Measurements from ENCODE around the gene HSDL2. TPM values are rescaled to one million over a fixed set of nuclear protein-coding genes. Genes with fewer than 3 reads are reported as not detected.
"Not testable (repeated sequence)": the region's sequence is repeated elsewhere in the genome, so short reads cannot be mapped to it uniquely, and the experiment has no call there.

Gene HSDL2
- total RNA-seq, 2 experiments from 2014 or later: 24.7 to 30.9 TPM

GRCh38 chr9:112500842-112501241 lies 120.9 kb downstream of the HSDL2 start:
- DNase-seq: no peak
- ChIA-PET POLR2A (no interaction called here), CTCF (no interaction called here)
- no peak for ATAC-seq
- Mint-ChIP-seq H3K4me1 (peaks cover 5% of the 10 kb centered on the region), H3K27ac (no peak overlapping the region), H3K9me3 (ENCODE audit: low read depth) (no peaks in the 10 kb centered on the region), H3K27me3 (no peaks in the 10 kb centered on the region), H3K36me3 (ENCODE audit: low read depth) (no peaks in the 10 kb centered on the region), H3K4me3 (no peak overlapping the region)
- intact Hi-C loops (cut with DNase I, micrococcal nuclease): no loop called here

- CTCF ChIA-PET: no interaction called here
- no peaks in the 10 kb centered on the region for H3K9me3 Mint-ChIP-seq (ENCODE audit: low read depth)
- H3K27ac Mint-ChIP-seq: no peak overlapping the region
These were observed 121.4 kb downstream of the HSDL2 start for GRCh38 chr9:112501287-112501686.

GRCh38 chr9:112502175-112502946 lies 122.5 kb downstream of the HSDL2 start:
- Mint-ChIP-seq H3K9me3 (ENCODE audit: low read depth) (no peaks in the 10 kb centered on the region), H3K27me3 (no peaks in the 10 kb centered on the region), H3K4me3 (no peak overlapping the region), H3K4me1 (no peaks in the 10 kb centered on the region), H3K36me3 (ENCODE audit: low read depth) (no peaks in the 10 kb centered on the region), H3K27ac (no peak overlapping the region)
- ChIA-PET POLR2A (interaction anchor here (0.7 kb wide), 1 partner anchor 243 kb away, joined by 3 read pairs; no protein-coding TSS in a partner anchor), CTCF (no interaction called here)
- intact Hi-C loops (cut with DNase I, micrococcal nuclease): no loop called here
- DNase-seq: no peak
- ATAC-seq: no peak

More at GRCh38 chr9:112501287-112501686, 121.4 kb downstream of the HSDL2 start:
- ATAC-seq (no peak), DNase-seq (no peak)
- H3K27me3 Mint-ChIP-seq: no peaks in the 10 kb centered on the region
- peaks cover 5% of the 10 kb centered on the region for H3K4me1 Mint-ChIP-seq
- H3K36me3 Mint-ChIP-seq (ENCODE audit: low read depth): no peaks in the 10 kb centered on the region
- no peak overlapping the region for H3K4me3 Mint-ChIP-seq
- intact Hi-C loops (cut with DNase I, micrococcal nuclease): no loop called here
- POLR2A ChIA-PET: no interaction called here

GRCh38 chr9:112503170-112503569 lies 123.3 kb downstream of the HSDL2 start:
- ATAC-seq: no peak
- ChIA-PET POLR2A (no interaction called here), CTCF (interaction anchor here (0.7 kb wide), 1 partner anchor 763 kb away, joined by 3 read pairs; no protein-coding TSS in a partner anchor)
- H3K4me3 Mint-ChIP-seq: no peak overlapping the region
- no peak for DNase-seq
- no peaks in the 10 kb centered on the region for H3K9me3 Mint-ChIP-seq (ENCODE audit: low read depth)
- H3K4me1 Mint-ChIP-seq: no peaks in the 10 kb centered on the region
- intact Hi-C loops (cut with DNase I, micrococcal nuclease): no loop called here
- no peak overlapping the region for H3K27ac Mint-ChIP-seq
- no peaks in the 10 kb centered on the region for H3K27me3 Mint-ChIP-seq
- no peaks in the 10 kb centered on the region for H3K36me3 Mint-ChIP-seq (ENCODE audit: low read depth)

- no peak overlapping the region for H3K27ac Mint-ChIP-seq
- H3K36me3 Mint-ChIP-seq (ENCODE audit: low read depth): no peaks in the 10 kb centered on the region
- no peak for DNase-seq
- POLR2A ChIA-PET: no interaction called here
- no peaks in the 10 kb centered on the region for H3K4me1 Mint-ChIP-seq
- H3K4me3 Mint-ChIP-seq: no peak overlapping the region
- CTCF ChIA-PET: interaction anchor here (1.1 kb wide), 1 partner anchor 9 kb away, joined by 3 read pairs; no protein-coding TSS in a partner anchor
- no peaks in the 10 kb centered on the region for H3K27me3 Mint-ChIP-seq
- H3K9me3 Mint-ChIP-seq (ENCODE audit: low read depth): no peaks in the 10 kb centered on the region
- ATAC-seq: no peak
- intact Hi-C loops (cut with DNase I, micrococcal nuclease): no loop called here
These were observed 125.2 kb downstream of the HSDL2 start for GRCh38 chr9:112505086-112505485.

- Mint-ChIP-seq H3K27ac (no peak overlapping the region), H3K4me1 (no peaks in the 10 kb centered on the region), H3K27me3 (no peaks in the 10 kb centered on the region), H3K9me3 (ENCODE audit: low read depth) (no peaks in the 10 kb centered on the region), H3K36me3 (ENCODE audit: low read depth) (no peaks in the 10 kb centered on the region), H3K4me3 (no peak overlapping the region)
- DNase-seq (no peak), ATAC-seq (no peak)
- CTCF ChIA-PET: interaction anchor here (1.1 kb wide), 1 partner anchor 10 kb away, joined by 3 read pairs; no protein-coding TSS in a partner anchor
- intact Hi-C loops (cut with DNase I, micrococcal nuclease): no loop called here
- POLR2A ChIA-PET: no interaction called here
These were observed 125.7 kb downstream of the HSDL2 start for GRCh38 chr9:112505607-112506006.

GRCh38 chr9:112506571-112506970 lies 126.7 kb downstream of the HSDL2 start:
- CTCF ChIA-PET: no interaction called here
- H3K36me3 Mint-ChIP-seq (ENCODE audit: low read depth): no peaks in the 10 kb centered on the region
- DNase-seq: no peak
- H3K9me3 Mint-ChIP-seq (ENCODE audit: low read depth): no peaks in the 10 kb centered on the region
- H3K4me3 Mint-ChIP-seq: no peak overlapping the region
- H3K27ac Mint-ChIP-seq: no peak overlapping the region
- intact Hi-C loops (cut with DNase I, micrococcal nuclease): no loop called here
- ATAC-seq: no peak
- H3K4me1 Mint-ChIP-seq: no peaks in the 10 kb centered on the region
- H3K27me3 Mint-ChIP-seq: no peaks in the 10 kb centered on the region
- POLR2A ChIA-PET: no interaction called here

GRCh38 chr9:112507001-112507680 lies 127.2 kb downstream of the HSDL2 start:
- H3K4me1 Mint-ChIP-seq: no peaks in the 10 kb centered on the region
- POLR2A ChIA-PET: no interaction called here
- no peaks in the 10 kb centered on the region for H3K27me3 Mint-ChIP-seq
- no peaks in the 10 kb centered on the region for H3K36me3 Mint-ChIP-seq (ENCODE audit: low read depth)
- no peak overlapping the region for H3K27ac Mint-ChIP-seq
- ATAC-seq (no peak), DNase-seq (no peak)
- intact Hi-C loops (cut with DNase I, micrococcal nuclease): no loop called here
- CTCF ChIA-PET: no interaction called here
- no peaks in the 10 kb centered on the region for H3K9me3 Mint-ChIP-seq (ENCODE audit: low read depth)
- no peak overlapping the region for H3K4me3 Mint-ChIP-seq

- ATAC-seq: no peak
- intact Hi-C loops (cut with DNase I, micrococcal nuclease): no loop called here
- Mint-ChIP-seq H3K36me3 (ENCODE audit: low read depth) (no peaks in the 10 kb centered on the region), H3K27ac (no peak overlapping the region), H3K4me1 (no peaks in the 10 kb centered on the region), H3K27me3 (no peaks in the 10 kb centered on the region), H3K4me3 (no peak overlapping the region), H3K9me3 (ENCODE audit: low read depth) (no peaks in the 10 kb centered on the region)
- no peak for DNase-seq
- ChIA-PET CTCF (no interaction called here), POLR2A (no interaction called here)
These were observed 128.5 kb downstream of the HSDL2 start for GRCh38 chr9:112508377-112508776.

- intact Hi-C loops (cut with DNase I, micrococcal nuclease); H3K4me1 Mint-ChIP-seq; H3K27ac Mint-ChIP-seq; CTCF ChIA-PET; ATAC-seq; DNase-seq; POLR2A ChIA-PET; H3K9me3 Mint-ChIP-seq (ENCODE audit: low read depth); H3K4me3 Mint-ChIP-seq; H3K27me3 Mint-ChIP-seq; H3K36me3 Mint-ChIP-seq (ENCODE audit: low read depth): not testable (repeated sequence)
These were observed 132.5 kb downstream of the HSDL2 start for GRCh38 chr9:112512377-112512776.

- H3K27ac Mint-ChIP-seq: no peak overlapping the region
- CTCF ChIA-PET: no interaction called here
- no peak for ATAC-seq
- DNase-seq: no peak
- H3K27me3 Mint-ChIP-seq: no peaks in the 10 kb centered on the region
- POLR2A ChIA-PET: no interaction called here
- no peaks in the 10 kb centered on the region for H3K36me3 Mint-ChIP-seq (ENCODE audit: low read depth)
- no peaks in the 10 kb centered on the region for H3K4me1 Mint-ChIP-seq
- no peak overlapping the region for H3K4me3 Mint-ChIP-seq
- intact Hi-C loops (cut with DNase I, micrococcal nuclease): no loop called here
- H3K9me3 Mint-ChIP-seq (ENCODE audit: low read depth): no peaks in the 10 kb centered on the region
These were observed 136.9 kb downstream of the HSDL2 start for GRCh38 chr9:112516769-112517168.

- no peak for DNase-seq
These were observed 140.2 kb downstream of the HSDL2 start for GRCh38 chr9:112520069-112520468.

More at GRCh38 chr9:112520069-112520468, 140.2 kb downstream of the HSDL2 start:
- Mint-ChIP-seq H3K9me3 (ENCODE audit: low read depth) (no peaks in the 10 kb centered on the region), H3K27ac (no peak overlapping the region), H3K4me1 (no peaks in the 10 kb centered on the region), H3K4me3 (no peak overlapping the region), H3K27me3 (no peaks in the 10 kb centered on the region), H3K36me3 (ENCODE audit: low read depth) (no peaks in the 10 kb centered on the region)
- ChIA-PET POLR2A (no interaction called here), CTCF (no interaction called here)
- ATAC-seq: no peak
- intact Hi-C loops (cut with DNase I, micrococcal nuclease): no loop called here
